Medulla oblongata (tissue), 1 donor: Measurements from ENCODE around the gene VPS9D1.
"Not testable (repeated sequence)": the region's sequence is repeated elsewhere in the genome, so short reads cannot be mapped to it uniquely, and the experiment has no call there.

ENCODE experiments used
- DNase-seq: peaks from one replicate; pipeline ENCODE4 v3.0.0-alpha.2; 2015; ENCODE audit errors: extremely low spot score

VPS9D1 gene

DNA sequence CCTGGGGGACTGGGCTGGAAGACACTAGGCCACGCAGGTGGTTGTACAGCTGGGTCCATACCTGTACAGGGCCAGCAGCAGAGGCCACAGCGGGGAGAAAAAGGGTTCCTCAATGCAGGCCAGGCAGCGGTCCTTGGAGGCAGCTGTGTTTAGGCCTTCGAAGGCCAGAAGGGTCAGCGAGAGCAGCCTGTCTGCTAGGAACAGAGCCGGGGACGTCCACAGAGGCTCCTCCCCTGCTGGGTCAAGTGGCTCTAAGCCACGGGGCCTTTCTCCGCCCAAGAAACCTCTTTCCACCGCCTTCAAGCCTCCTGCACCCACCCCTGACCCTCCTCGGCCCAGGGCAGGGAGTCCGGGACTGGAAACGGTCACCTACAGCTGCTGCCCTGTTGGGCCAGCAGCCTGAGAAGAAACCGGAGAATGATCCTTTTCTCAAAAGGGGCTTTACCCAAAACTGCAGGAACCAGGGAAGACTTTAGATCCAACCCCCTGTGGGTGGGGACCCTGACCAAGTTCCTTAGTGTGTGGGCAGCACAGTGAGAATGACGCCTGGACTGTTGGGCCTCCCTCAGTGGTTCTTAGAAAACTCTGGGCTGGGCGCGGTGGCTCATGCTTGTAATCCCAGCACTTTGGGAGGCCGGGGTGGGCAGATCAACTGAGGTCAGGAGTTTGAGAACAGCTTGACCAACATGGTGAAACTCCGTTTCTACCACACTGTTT, 10.8 kb downstream of the VPS9D1 start:
- DNase-seq, result no peak

DNA sequence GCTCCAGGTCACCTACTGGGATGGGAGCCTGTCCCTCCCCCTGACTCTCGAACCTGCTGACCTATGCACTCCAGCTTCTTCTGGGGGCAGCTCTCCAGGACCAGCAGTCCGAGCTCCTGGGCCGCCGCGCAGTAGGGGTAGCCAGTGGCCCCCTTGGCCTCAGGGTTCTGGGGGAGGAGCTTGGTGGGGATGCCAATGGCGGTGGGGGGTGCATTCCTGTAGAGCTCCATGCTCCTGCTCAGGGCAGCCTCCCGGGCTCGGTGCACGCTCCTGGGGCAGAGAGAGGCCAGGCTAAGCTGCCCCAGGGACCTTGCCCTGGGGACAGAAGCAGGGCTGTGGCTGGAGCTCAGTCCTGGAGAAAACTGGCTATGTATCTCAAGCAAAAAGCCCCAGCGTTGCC, 11.5 kb downstream of the VPS9D1 start:
- no peak for DNase-seq

DNA sequence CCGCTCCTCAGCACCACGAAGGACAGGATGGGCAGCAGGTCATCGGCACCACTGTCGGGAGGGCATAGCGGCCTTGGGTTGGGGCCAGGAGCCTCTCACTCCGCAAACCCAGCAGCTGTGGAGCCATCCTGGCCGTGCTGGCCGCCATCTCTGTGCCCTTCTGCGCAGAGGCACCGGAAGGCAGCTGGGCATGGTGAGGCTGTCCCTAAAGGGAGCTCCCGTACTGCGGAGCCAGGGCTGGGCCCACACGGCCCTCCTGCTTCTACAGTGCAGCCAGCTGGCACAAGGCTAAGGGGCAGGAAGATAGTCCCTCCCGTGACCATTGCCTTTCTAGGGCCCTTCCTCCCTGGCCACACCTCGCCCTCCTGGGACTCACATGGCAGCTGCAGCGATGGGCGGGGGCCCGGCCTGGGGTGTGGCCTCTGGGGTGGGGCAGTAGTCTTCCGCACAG, 12.2 kb downstream of the VPS9D1 start:
- DNase-seq, result no peak

DNA sequence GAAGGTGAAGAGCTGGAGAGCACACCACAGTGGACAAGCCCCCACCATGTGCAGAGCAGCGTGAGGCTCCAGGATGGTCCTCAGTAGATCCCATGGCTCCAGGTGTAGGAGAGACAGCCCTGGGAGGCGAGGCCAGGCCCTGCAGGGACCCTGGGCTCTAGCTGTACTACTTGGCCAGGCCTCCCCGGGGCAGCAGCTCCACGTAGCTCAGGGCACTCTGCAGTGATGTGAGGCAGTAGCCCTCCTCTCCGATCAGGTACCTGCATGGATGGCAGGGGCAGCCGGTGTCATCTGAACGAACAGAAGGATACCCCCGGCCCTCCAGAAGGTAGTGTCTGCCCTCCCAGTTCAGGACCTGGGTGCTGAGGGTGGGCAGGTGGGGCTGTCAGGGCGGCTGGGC, 13.0 kb downstream of the VPS9D1 start:
- DNase-seq, result no peak

DNA sequence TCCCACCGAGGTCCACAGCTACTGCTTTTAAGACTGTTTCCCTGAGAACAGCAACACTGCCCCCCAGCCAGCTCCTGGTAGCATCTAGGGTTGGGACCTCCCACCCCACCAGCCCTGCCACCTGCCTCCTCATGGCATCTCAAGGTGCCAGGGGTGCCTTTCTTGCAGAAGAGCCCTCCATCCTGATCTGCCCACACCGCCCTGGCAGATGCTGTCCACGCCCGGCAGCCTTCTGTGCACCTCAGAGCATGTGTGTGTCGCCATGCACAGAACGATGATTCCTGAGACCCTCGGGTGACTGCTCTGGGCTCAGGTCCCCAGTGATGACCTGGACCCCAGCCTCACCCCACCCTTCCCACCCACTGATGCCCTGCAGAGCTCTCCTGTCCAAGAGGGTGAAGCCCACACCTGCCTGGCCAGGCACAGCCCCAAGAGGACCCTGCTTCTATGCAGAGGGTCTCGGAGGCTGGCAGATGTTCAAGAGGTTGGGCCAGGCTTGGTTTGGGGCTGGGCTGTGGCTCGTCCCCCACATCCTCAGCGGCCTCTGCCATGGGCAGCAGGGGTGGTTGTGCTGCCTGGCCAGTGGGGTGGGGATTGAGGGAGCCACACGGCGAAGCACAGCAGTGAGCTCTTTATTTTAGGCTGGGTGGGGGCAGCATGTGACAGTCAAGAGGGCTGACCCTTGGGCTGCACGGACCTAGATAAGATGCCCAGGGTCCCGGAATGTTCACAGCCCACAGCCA, 14.0 kb downstream of the VPS9D1 start:
- DNase-seq, result no peak

DNA sequence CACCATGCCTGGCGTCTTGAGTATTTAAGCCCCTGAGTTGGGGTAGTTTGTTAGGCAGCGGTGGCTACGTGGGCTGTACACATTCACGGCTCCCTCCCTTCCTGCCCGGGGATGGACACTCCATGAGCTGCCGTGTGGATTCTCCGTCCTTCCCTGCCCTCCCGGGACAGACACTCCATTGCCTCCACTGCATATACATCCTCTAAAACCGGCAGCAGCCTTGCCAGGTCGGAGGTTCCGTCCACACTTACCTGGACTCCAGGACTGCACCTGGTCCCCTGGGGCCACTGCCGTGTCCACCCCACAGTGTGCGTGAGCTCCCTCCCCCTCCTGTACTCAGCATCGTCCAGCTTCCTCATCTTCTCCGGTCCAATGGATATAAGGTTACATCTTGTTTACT, 15.7 kb downstream of the VPS9D1 start:
- DNase-seq, result no peak

DNA sequence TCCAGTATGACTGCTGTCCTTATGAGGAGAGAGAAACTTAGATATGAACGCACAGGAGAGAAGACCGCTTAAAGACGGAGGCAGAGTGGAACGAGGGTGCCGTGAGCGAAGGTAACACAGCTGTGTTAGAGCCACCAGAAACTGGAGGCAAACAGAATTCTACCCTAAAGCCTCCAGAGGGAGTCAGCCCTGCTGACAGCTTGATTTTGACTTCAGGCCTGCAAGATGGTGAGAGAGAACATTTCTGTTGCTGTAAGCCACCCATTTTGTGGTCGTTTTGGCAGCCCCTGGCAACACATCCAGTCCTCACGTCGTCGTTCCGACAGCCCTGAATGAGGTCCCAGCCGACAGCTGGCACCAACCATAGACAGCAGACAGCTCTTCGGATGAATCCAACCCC, 16.4 kb downstream of the VPS9D1 start:
- no peak for DNase-seq

DNA sequence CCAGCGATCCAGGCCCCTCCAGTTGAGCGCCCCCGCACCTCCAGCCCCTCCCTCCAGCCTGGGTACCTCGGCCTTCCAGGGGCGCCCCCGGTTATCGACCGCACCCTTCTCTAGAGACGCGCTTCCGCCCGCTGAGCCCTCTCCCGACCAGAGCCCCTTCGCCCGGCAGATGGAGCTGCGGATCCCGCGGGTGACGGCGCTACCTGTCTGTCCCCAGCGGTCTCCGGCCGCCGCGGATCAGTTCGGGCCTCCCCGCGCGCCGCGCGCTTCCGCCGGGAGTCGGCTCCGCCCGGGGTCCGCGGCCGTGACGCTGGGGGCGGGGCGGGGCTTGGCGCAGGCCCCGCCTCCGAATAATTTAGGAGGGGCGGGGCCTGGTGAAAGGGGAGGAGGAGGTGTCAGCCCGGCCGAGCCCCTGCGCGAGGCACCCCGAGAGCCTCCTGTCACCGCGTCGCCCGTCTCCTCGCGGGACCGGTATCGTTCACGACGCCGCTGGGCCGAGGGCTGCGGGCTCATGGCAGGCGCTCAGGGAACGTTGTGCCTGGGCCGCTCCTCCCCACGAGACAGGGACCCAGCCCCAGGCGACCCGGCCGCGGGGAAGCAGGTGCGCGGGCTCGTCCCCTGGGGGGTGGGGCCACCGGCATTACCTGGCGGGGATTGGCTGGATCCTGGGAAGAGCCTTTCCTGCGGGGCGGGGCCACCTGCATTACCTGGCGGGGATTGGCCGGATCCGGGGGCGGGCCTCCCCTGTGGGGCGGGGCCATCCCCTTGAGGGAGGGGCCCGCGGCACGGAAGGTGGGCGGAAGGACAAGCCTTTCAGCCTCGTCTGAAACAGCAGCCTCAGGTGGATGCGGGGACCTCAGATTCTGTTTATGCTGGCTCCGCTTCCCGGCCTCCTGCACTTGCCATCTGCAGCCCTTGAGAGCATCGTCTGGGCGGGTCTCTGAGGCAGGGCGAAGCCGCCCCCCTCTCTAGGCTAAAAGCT, 19.0 kb downstream of the VPS9D1 start, which contains the start of gene SPATA2L:
SPATA2L (minus strand) TSS at position 281 of the 982 bp plus-strand sequence. CDS start 473 bp downstream, outside the sequence.
- DNase-seq, result peak; percentile 81

DNA sequence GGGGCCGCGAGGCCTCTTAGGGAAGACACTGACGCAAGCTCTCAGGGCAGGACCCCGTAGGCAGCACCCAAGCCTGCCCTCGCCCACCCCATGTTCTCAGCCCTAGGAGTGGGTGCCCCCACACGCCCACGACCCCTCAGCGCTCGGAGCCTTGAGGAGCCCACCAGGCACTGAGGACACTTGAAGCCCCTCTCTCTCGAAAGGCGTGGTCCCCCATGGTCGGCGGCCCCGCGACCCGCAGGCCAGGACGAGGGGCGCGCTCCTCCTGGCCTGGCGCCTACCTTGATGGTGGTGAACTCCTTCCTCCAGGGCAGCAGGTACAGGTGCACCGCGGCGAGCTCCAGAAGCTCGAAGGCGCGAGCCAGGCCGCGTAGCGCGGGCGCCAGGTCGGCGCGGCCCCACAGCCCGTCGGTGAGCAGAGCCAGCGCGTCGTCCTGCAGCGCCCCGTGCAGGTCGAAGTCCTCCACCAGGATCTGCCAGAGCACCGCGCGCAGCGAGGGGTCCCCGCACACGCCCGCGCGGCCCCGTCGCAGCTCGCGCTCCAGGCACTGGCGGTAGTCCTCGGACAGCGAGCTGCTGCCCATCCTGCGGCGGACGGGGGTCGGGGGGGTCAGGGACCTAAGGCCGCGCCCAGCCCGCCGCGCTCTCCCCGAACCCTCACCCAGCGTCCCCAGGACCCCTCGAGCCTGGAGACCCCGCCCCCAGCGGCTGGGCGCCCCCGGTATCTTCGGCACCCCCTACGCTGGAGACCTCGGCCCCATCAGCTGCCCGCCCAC, 19.9 kb downstream of the VPS9D1 start:
- DNase-seq, result no peak

DNA sequence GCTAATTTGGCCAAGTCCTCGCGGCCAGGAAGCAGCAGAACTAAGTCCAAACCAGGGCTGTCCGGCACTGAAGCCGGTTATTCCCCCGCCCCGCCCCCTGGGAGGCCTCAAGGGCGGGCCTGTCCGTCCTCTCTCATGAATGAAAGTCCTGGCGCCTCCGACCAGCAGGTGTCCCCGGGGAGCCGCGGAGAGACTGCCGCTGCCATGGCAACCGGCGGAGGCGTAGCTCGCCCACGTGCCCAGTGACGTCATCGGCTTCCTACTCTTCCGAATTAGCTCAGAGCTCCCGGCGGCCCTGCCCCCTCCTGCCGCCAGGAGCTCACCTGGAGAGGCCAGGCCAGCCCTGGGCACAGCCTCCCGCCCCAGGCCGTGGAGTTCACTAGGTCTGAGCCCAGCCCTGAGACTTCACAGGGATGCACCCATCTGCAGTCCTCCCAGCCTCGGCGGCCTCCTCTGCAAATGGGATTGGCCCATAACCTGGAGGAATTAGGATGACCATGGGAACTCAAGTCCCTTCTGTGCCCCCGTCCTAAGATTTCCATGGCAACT, 20.5 kb downstream of the VPS9D1 start:
- peak; percentile 99 for DNase-seq

DNA sequence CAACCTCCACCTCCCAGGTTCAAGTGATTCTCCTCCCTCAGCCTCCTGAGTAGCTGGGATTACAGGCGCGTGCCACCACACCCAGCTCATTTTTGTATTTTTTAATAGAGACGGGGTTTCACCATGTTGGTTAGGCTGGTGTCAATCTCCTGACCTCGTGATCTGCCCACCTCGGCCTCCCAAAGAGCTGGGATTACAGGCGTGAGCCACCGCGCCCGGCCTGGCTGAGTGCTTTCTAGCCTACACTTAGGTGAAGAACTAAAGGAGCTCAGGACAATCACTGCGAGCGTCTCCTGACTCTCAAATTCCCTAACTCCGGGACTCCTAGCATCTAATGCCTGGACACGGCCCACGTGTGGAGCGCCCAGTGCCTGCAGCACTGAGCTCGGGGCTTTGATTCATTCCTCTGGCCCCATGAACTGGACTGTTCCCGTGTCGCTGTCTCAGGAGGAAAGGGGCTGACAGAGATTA, 21.0 kb downstream of the VPS9D1 start:
- not testable (repeated sequence) for DNase-seq

DNA sequence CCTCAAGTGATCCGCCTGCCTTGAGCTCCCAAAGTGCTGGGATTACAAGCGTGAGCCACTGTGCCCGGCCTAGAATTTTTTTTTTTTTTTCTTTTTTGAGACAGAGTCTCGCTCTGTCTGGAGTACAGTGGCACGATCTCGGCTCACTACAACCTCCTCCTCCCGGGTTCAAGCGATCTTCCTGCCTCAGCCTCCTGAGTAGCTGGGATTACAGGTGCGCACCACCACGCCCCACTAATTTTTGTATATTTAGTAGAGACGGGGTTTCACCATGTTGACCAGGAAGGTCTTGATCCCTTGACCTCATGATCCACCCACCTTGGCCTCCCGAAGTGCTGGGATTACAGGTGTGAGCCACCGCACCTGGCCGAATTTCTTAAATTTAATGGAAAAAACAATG, 22.0 kb downstream of the VPS9D1 start:
- DNase-seq, result not testable (repeated sequence)

DNA sequence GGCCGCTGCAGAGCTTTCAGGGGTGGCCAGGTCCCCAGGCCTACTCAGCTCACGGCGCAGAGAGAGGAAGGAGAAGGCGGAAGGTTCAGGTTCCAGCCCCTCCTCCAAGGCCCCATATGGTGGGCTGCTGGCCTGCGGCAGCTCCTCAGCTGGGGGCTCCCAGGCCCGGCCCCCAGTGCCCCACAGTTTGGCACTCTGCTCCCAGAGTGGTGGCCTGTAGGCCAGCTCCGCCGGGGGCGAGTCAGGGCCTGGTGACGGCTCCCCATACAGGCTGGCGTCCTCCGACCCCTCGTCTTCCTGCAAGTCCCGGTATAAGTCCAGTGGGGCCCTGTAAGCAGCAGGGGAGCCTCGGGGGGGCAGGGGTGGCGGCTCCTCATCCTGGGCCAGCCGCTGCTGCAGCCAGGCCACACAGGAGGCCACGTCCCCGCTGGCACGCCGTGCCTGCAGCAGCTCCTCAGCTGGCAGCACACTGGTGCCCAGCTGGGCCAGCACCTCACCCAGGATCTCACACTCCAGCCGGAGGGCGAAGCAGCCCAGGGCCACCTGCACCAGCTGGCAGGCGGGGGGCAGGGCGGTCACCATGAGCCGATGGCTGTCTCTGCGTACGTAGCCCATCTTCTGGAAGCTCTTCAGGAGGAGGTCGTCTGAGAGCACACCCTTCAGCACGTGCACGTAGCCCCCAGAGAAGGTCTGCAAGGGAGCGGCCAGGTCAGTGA, 22.9 kb downstream of the VPS9D1 start:
- DNase-seq, result no peak

DNA sequence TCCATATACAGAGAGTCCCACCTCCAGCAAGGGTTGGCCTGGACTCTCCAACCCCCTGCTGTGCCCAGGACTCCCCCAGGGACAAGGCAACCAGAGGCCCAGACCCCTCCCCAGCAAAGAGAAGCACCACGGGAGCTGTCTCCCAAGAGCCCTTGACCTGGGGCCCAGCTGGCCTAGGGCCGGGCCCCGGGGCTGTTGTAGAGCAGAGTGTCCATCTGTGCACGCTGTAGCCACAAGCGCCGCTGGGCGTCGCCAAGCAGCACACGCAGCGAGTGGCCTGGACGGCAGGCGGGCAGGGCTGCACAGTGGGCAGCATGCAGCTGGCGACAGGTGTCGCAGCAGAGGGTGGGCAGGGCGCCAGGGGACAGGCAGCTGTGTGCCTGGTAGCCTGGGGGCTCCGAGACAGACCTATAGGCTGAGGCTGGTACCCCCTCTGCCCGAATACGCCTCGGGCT, 23.5 kb downstream of the VPS9D1 start:
- DNase-seq, result no peak

DNA sequence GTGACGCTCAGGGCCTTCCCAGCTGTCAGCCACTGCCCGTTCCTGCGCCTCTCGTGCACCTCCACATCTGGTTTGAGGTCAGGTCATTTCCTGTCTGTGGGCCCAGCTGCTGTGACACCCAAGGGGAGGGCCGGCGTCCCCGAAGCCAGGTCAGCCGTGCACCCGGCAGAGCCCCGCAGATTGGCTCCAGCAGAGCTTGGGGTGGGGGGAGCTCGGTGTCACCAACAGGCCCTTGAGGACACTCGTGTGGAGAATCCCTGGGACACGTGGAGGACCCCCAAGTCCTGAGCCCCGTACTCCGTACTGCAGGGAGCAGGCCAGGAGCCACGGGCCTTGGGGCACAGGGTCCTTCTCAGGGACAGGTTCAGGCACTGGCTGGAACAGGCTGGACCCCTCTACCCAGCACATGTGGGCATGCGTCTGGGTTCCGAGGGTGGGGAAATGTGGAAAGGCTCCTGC, 24.0 kb downstream of the VPS9D1 start:
- no peak for DNase-seq

DNA sequence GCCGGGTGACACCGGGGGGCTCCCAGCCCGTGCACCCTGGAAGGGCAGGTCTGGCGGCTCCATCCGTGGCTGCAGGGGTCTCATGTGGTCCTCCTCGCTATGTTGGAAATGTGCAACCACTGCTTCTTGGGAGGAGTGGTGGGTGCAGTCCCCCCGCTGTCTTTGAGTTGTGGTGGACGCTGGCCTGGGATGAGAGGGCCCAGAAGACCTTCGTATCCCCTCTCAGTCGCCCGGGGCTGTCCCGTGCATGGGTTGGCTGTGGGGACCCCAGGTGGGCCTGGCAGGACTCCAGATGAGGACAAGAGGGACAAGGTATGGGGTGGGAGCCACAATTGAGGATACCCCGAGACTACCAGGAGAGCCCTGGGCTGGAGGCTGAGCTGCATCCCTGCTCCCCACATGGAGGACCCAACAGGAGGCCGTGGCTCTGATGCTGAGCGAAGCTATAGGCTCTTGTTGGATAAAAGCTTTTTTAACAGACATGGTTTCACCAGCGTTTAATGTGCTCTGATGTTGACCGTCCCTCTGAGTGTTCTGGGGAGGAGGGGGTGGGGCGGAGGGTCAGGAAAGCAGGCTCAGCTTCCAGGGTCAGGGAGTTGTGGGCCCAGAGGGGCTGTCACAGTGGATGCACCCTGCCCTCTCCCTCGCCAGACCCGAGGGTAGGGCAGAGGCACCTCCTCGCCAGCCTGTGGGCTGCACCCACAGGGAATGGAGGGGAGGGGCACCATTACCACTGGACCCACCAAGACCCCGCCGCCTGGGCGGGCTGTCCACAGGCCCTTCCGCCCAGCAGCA, 24.6 kb downstream of the VPS9D1 start:
- DNase-seq, result no peak

DNA sequence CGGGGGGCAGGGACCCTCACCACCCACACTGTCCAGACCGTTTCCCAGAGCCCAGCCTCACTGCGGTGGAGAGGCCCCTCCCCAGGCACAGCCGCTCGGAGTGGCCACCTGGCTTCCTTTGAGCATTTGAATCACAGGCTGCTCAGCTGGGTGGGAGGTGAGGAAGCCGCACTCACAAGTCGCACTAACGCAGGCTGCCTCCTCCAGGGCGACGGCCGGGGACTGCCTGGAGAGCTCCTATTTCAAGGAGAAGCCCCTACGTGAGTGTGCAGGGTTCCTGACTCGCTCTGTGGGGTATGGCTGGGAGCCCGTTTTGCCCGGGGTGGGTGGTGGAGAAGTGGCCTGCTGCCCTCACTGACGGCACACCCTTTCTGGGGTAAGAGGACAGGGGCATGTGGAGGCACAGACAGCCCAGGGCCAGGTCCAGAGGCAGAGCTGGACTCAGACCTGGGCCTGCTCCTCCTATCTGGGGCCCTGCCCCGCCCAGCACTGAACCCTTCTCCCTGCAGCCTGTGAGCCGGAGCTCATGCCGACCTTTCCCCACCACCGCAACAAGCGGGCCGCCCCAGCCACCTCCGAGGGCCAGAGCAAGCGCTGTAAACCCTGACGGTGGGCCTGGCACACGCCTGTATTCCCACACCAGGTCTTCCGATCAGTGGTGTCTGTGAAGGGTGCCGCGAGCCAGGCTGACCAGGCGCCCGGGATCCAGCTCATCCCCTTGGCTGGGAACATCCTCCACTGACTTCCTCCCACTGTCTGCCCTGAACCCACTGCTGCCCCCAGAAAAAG, 25.4 kb downstream of the VPS9D1 start:
- no peak for DNase-seq

DNA sequence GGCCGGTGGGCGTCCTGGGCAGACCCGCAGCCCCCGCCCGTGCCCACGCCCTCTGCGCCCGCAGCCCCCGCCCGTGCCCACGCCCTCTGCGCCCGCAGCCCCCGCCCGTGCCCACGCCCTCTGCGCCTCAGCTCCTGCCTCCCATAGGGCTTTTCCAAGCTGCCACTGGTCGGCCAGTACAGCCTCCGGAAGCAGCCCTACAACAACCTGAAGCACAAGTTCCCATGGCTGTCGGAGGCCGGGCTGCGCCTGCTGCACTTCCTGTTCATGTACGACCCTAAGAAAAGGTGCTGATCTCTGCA, 26.0 kb downstream of the VPS9D1 start:
- not testable (repeated sequence) for DNase-seq
